Measurements from ENCODE around the gene PCYT2. TPM values are rescaled to one million over a fixed set of nuclear protein-coding genes. Genes with fewer than 3 reads are reported as not detected.

The PCYT2 gene
- total RNA-seq, 1 donor from 2014 or later: 44.1 TPM

- Mint-ChIP-seq H3K9me3 (no peaks in the 10 kb centered on the region), H3K27ac (no peak overlapping the region), H3K36me3 (ENCODE audit: low read depth) (peaks cover 62% of the 10 kb centered on the region), H3K4me1 (no peaks in the 10 kb centered on the region), H3K27me3 (no peaks in the 10 kb centered on the region), H3K4me3 (no peak overlapping the region)
- no peak for ATAC-seq (ENCODE audit: low read depth)
- ChIA-PET CTCF (no interaction called here), POLR2A (interaction anchor here (1.8 kb wide), 1 partner anchor 18 kb away, joined by 9 read pairs; the partner anchor contains the start of gene MCRIP1)
- DNase-seq: no peak
- TF ChIP-seq CTCF (IDR thresholded peaks at IDR 0.05): no peak
- intact Hi-C loops (cut with micrococcal nuclease): no loop called here
These were observed 59.8 kb downstream of the PCYT2 start for GRCh38 chr17:81851423-81851822.

Other genes with a start within 250 kb of the PCYT2 start
- 36.7 and 37.3 TPM in 2 replicates for gene OXLD1, start 244.8 kb downstream of the PCYT2 start, total RNA-seq
- gene CCDC137, start 244.7 kb downstream of the PCYT2 start, total RNA-seq: 34.7 and 41.3 TPM in 2 replicates
- 30.7 and 33.3 TPM in 2 replicates for gene ARL16, start 227.6 kb downstream of the PCYT2 start, total RNA-seq
- gene HGS, start 227.4 kb downstream of the PCYT2 start, total RNA-seq: 132 and 151 TPM in 2 replicates
- 68.8 and 69.8 TPM in 2 replicates for gene MRPL12, start 208.0 kb downstream of the PCYT2 start, total RNA-seq
- gene SLC25A10, start 199.1 kb downstream of the PCYT2 start, total RNA-seq: 6.1 and 6.4 TPM in 2 replicates
- 0.20 TPM in 1 of 2 replicates, not detected in the other for gene GCGR, start 107.2 kb downstream of the PCYT2 start, total RNA-seq
- 75.0 and 90.4 TPM in 2 replicates for gene MCRIP1, start 78.1 kb downstream of the PCYT2 start, total RNA-seq
- gene PPP1R27, start 76.3 kb downstream of the PCYT2 start, total RNA-seq: not detected in 2 replicates
- 202 and 225 TPM in 2 replicates for gene P4HB, start 50.9 kb downstream of the PCYT2 start, total RNA-seq
- gene ARHGDIA, start 40.1 kb downstream of the PCYT2 start, total RNA-seq: 396 and 464 TPM in 2 replicates
- gene ALYREF, start 19.8 kb downstream of the PCYT2 start, total RNA-seq: 85.3 and 99.3 TPM in 2 replicates
- gene ANAPC11, start 19.7 kb downstream of the PCYT2 start, total RNA-seq: 64.2 and 83.8 TPM in 2 replicates
- 0.24 and 0.27 TPM in 2 replicates for gene NPB, start 9.2 kb downstream of the PCYT2 start, total RNA-seq
- 57.6 and 66.4 TPM in 2 replicates for gene SIRT7, start 6.8 kb upstream of the PCYT2 start, total RNA-seq
- gene MAFG, start 16.3 kb upstream of the PCYT2 start, total RNA-seq: 27.9 and 30.7 TPM in 2 replicates
- 28.5 and 37.2 TPM in 2 replicates for gene PYCR1, start 25.9 kb upstream of the PCYT2 start, total RNA-seq
- not detected in 2 replicates for gene MYADML2, start 35.8 kb upstream of the PCYT2 start, total RNA-seq
- gene NOTUM, start 49.8 kb upstream of the PCYT2 start, total RNA-seq: 0.22 TPM in 1 of 2 replicates, not detected in the other
- gene ASPSCR1, start 66.2 kb upstream of the PCYT2 start, total RNA-seq: 40.0 and 50.0 TPM in 2 replicates
- 37.4 and 41.7 TPM in 2 replicates for gene CENPX, start 111.5 kb upstream of the PCYT2 start, total RNA-seq
- 10.6 and 10.8 TPM in 2 replicates for gene LRRC45, start 111.9 kb upstream of the PCYT2 start, total RNA-seq
- gene RAC3, start 120.3 kb upstream of the PCYT2 start, total RNA-seq: 0.49 TPM in 1 of 2 replicates, not detected in the other
- gene DCXR, start 126.3 kb upstream of the PCYT2 start, total RNA-seq: 84.3 and 85.2 TPM in 2 replicates
- 17.7 and 18.7 TPM in 2 replicates for gene RFNG, start 140.4 kb upstream of the PCYT2 start, total RNA-seq
- gene GPS1, start 140.5 kb upstream of the PCYT2 start, total RNA-seq: 88.7 and 94.7 TPM in 2 replicates
- 127 and 134 TPM in 2 replicates for gene DUS1L, start 154.4 kb upstream of the PCYT2 start, total RNA-seq
- 104 and 121 TPM in 2 replicates for gene FASN, start 186.8 kb upstream of the PCYT2 start, total RNA-seq

All from activated B cell treated with CpG ODN at 0.5 μM for 24 hours (primary cell).